ENCODE measurements around the gene PTPRM.

- TF ChIP-seq PATZ1 (CRISPR knock-in tag; IDR thresholded peaks at IDR 0.05; ENCODE audit: borderline replicate concordance), result no peak
- TF ChIP-seq GLIS3 (CRISPR knock-in tag; IDR thresholded peaks at IDR 0.05), result no peak
- TF ChIP-seq BACH2 (CRISPR knock-in tag; IDR thresholded peaks at IDR 0.05; ENCODE audit: borderline replicate concordance), result no peak
- TF ChIP-seq TOX (CRISPR knock-in tag; IDR thresholded peaks at IDR 0.05; ENCODE audit: borderline replicate concordance), result no peak
- TF ChIP-seq CREB5 (CRISPR knock-in tag; IDR thresholded peaks at IDR 0.05; ENCODE audit: low read depth), result no peak
- no peak for TF ChIP-seq CSRNP3 (CRISPR knock-in tag; IDR thresholded peaks at IDR 0.05)
- no peak for TF ChIP-seq POU6F1 (CRISPR knock-in tag; IDR thresholded peaks at IDR 0.05; ENCODE audit: borderline replicate concordance, low read depth)
- no peak for TF ChIP-seq ZC3H10 (CRISPR knock-in tag; IDR thresholded peaks at IDR 0.05)
These were observed 554.0 kb downstream of the PTPRM start for GRCh38 chr18:8121101-8121500.

Data from SK-N-SH treated with all-trans-retinoic acid at 6 μM for 48 hours (cell line).